Omental fat pad (tissue), 4 donors: ENCODE data around the gene IL6R. TPM values are rescaled to one million over a fixed set of nuclear protein-coding genes. Genes with fewer than 3 reads are reported as not detected.
A peak's percentile ranks its signal among the peaks of the same experiment; 100 is the strongest.
"Not testable (repeated sequence)": the region's sequence is repeated elsewhere in the genome, so short reads cannot be mapped to it uniquely, and the experiment has no call there.

ENCODE experiments used
- ATAC-seq: fragments of 150-250 bp; one replicate; pipeline ENCODE4 v1.9.1; 2016; ENCODE audit warnings: mild to moderate bottlenecking, moderate library complexity; ENCODE audit not compliant: low FRiP score
- DNase-seq: peaks from one replicate; pipeline ENCODE4 v3.0.0-alpha.2; 2019; ENCODE audit warnings: low spot score
- CTCF ChIP-seq, 3 donors: fragments of 450-650 bp; IDR thresholded peaks; one replicate each; pipeline ENCODE4 v1.5.1; 2016 to 2017; ENCODE audit warnings: antibody characterized with exemption in 3 of 3, mild to moderate bottlenecking in 3 of 3, moderate library complexity in 2 of 3
- total RNA-seq, 4 donors: library from RNA; depleted of rRNA; stranded (reverse); fragments of >200 nt; gene quantifications; one replicate each; pipeline ENCODE4 v1.1.0, GENCODE V29; 2016

Gene IL6R
- total RNA-seq, result 10 to 100 TPM; 41.1 to 98.1 (median 62.5) TPM

GRCh38 chr1:154404984-154405746, at the start of gene IL6R:
TSS of gene IL6R (plus strand) at chr1:154405343. CDS start at chr1:154405630, 287 bp downstream.
- DNase-seq (peak; percentile 85), ATAC-seq (peak; percentile 88)
- no peak for TF ChIP-seq CTCF (IDR thresholded peaks at IDR 0.05)

- DNase-seq, result no peak
- ATAC-seq, result no peak
- TF ChIP-seq CTCF (IDR thresholded peaks at IDR 0.05), result no peak
Observed at GRCh38 chr1:154358519-154358918, 46.6 kb upstream of the IL6R start.

- no peak for ATAC-seq
- DNase-seq, result no peak
- no peak for TF ChIP-seq CTCF (IDR thresholded peaks at IDR 0.05)
Observed at GRCh38 chr1:154360288-154360687, 44.9 kb upstream of the IL6R start.

- not testable (repeated sequence) for DNase-seq, ATAC-seq
Observed at GRCh38 chr1:154360881-154361280, 44.3 kb upstream of the IL6R start.

GRCh38 chr1:154361357-154361756, 43.8 kb upstream of the IL6R start:
- TF ChIP-seq CTCF (IDR thresholded peaks at IDR 0.05), result no peak
- ATAC-seq (no peak), DNase-seq (no peak)

GRCh38 chr1:154371436-154371835, 33.7 kb upstream of the IL6R start:
- no peak for TF ChIP-seq CTCF (IDR thresholded peaks at IDR 0.05)
- DNase-seq (no peak), ATAC-seq (no peak)

GRCh38 chr1:154373777-154374357, 31.3 kb upstream of the IL6R start:
- DNase-seq, ATAC-seq: not testable (repeated sequence)

- DNase-seq, result no peak
- no peak for TF ChIP-seq CTCF (IDR thresholded peaks at IDR 0.05)
- ATAC-seq, result no peak
Observed at GRCh38 chr1:154379301-154379700, 25.8 kb upstream of the IL6R start.
